Activated B cell treated with CpG ODN at 0.5 μM for 24 hours (primary cell): ENCODE measurements around the gene MYO9B. TPM values are rescaled to one million over a fixed set of nuclear protein-coding genes. Genes with fewer than 3 reads are reported as not detected.
"Not testable (repeated sequence)": the region's sequence is repeated elsewhere in the genome, so short reads cannot be mapped to it uniquely, and the experiment has no call there.

Experiments
- ATAC-seq: fragments of 200-7000 bp; cut with Tn5 transposase; one replicate; pipeline ENCODE4 v1.10.0; 2021; ENCODE audit warnings: low read depth, mild to moderate bottlenecking, moderate library complexity
- CTCF ChIA-PET: fragments of 350-600 bp; sonication (Branson Sonifier 250); formaldehyde crosslinking; loops from one replicate; lab custom pipeline; 2021; ENCODE audit warnings: antibody characterized with exemption; lab: Charles Lee
- POLR2A ChIA-PET: fragments of 350-600 bp; sonication (Branson Sonifier 250); formaldehyde crosslinking; loops from one replicate; lab custom pipeline; 2021; ENCODE audit warnings: antibody characterized with exemption; lab: Charles Lee
- DNase-seq: peaks from one replicate; pipeline ENCODE4 v3.0.0; 2022
- H3K27ac Mint-ChIP-seq: one replicate; pipeline ENCODE4 v1.8.0; 2020; ENCODE audit warnings: mixed read lengths
- H3K27me3 Mint-ChIP-seq: one replicate; pipeline ENCODE4 v1.8.0; 2021; ENCODE audit warnings: mixed read lengths
- H3K36me3 Mint-ChIP-seq: one replicate; pipeline ENCODE4 v1.8.0; 2021; ENCODE audit warnings: low read depth, mixed read lengths
- H3K4me1 Mint-ChIP-seq: one replicate; pipeline ENCODE4 v1.8.0; 2021; ENCODE audit warnings: mixed read lengths
- H3K4me3 Mint-ChIP-seq: one replicate; pipeline ENCODE4 v1.8.0; 2020; ENCODE audit warnings: mild to moderate bottlenecking, mixed read lengths
- H3K9me3 Mint-ChIP-seq: one replicate; pipeline ENCODE4 v1.8.0; 2020; ENCODE audit warnings: mixed read lengths
- CTCF ChIP-seq: fragments of 200-600 bp; IDR thresholded peaks from one replicate; pipeline ENCODE4 v1.8.0; 2022; ENCODE audit warnings: antibody characterized with exemption, mild to moderate bottlenecking
- intact Hi-C: fragments of 100-400 bp; cut with micrococcal nuclease; formaldehyde crosslinking; loops from one replicate; pipeline ENCODE4 v1.15.1; 2024
- total RNA-seq: library from RNA; stranded (reverse); gene quantifications from 2 replicates; pipeline ENCODE4 v1.2.3, GENCODE V29; 2022

MYO9B gene
- total RNA-seq, 1 donor from 2014 or later = 239 TPM

GRCh38 chr19:17086834-17087233 is 11.3 kb downstream of the MYO9B start:
- CTCF ChIA-PET = no interaction called here
- Mint-ChIP-seq H3K36me3 (peaks cover 36% of the 10 kb centered on the region), H3K4me1 (peaks cover 62% of the 10 kb centered on the region), H3K27me3 (no peaks in the 10 kb centered on the region), H3K9me3 (no peaks in the 10 kb centered on the region), H3K27ac (no peak overlapping the region), H3K4me3 (no peak overlapping the region)
- TF ChIP-seq CTCF = no peak
- DNase-seq = no peak
- intact Hi-C loops = no loop called here
- POLR2A ChIA-PET = interaction anchor here (1.0 to 2.0 kb wide), 2 partner anchors 10 to 67 kb away, joined by 4 to 13 read pairs; partner anchors contain the start of genes HAUS8 and MYO9B
- no peak for ATAC-seq

GRCh38 chr19:17088552-17088951 is 13.0 kb downstream of the MYO9B start:
- POLR2A ChIA-PET = interaction anchor here (1.3 to 1.6 kb wide), 2 partner anchors 17 to 20 kb away, joined by 3 to 7 read pairs; no protein-coding TSS in a partner anchor
- peaks cover 56% of the 10 kb centered on the region for H3K4me1 Mint-ChIP-seq

GRCh38 chr19:17090583-17090982 is 15.0 kb downstream of the MYO9B start:
- Mint-ChIP-seq H3K9me3 (no peaks in the 10 kb centered on the region), H3K27me3 (no peaks in the 10 kb centered on the region), H3K27ac (peak overlapping the region; percentile 85), H3K4me1 (peaks cover 59% of the 10 kb centered on the region), H3K36me3 (peaks cover 37% of the 10 kb centered on the region), H3K4me3 (peak overlapping the region; percentile 29)
- POLR2A ChIA-PET = interaction anchor here (0.5 to 1.3 kb wide), 8 partner anchors 11 to 136 kb away, joined by 3 to 4 read pairs (median 3); partner anchors contain the start of gene OCEL1
- intact Hi-C loops = loop anchor here (1.0 to 2.0 kb wide), 3 partner anchors 8 to 15 kb away; partner anchors contain the start of genes HAUS8 and MYO9B
- no peak for TF ChIP-seq CTCF
- DNase-seq (no peak), ATAC-seq (peak; percentile 70)
- CTCF ChIA-PET = interaction anchor here (1.0 to 1.3 kb wide), 3 partner anchors 9 to 145 kb away, joined by 3 to 5 read pairs (median 4); no protein-coding TSS in a partner anchor

More at GRCh38 chr19:17088552-17088951, 13.0 kb downstream of the MYO9B start:
- intact Hi-C loops = no loop called here
- no peak overlapping the region for H3K4me3 Mint-ChIP-seq
- no peak for ATAC-seq
- H3K36me3 Mint-ChIP-seq = peaks cover 36% of the 10 kb centered on the region
- no peak for TF ChIP-seq CTCF
- H3K27me3 Mint-ChIP-seq = no peaks in the 10 kb centered on the region
- H3K9me3 Mint-ChIP-seq = no peaks in the 10 kb centered on the region
- CTCF ChIA-PET = no interaction called here
- DNase-seq = no peak
- no peak overlapping the region for H3K27ac Mint-ChIP-seq

GRCh38 chr19:17091758-17092333 is 16.3 kb downstream of the MYO9B start:
- POLR2A ChIA-PET = interaction anchor here (0.6 to 1.0 kb wide), 4 partner anchors 33 to 320 kb away, joined by 3 to 5 read pairs (median 3); partner anchors contain the start of gene USE1
- H3K4me1 Mint-ChIP-seq = peaks cover 62% of the 10 kb centered on the region
- no peak for TF ChIP-seq CTCF
- peaks cover 34% of the 10 kb centered on the region for H3K36me3 Mint-ChIP-seq
- H3K4me3 Mint-ChIP-seq = peak overlapping the region; percentile 11
- no peaks in the 10 kb centered on the region for H3K9me3 Mint-ChIP-seq
- ATAC-seq (peak; percentile 84), DNase-seq (peak; percentile 46)
- intact Hi-C loops = loop anchor here (2.0 kb wide), 1 partner anchor 13 kb away; no protein-coding TSS in a partner anchor
- CTCF ChIA-PET = no interaction called here
- no peaks in the 10 kb centered on the region for H3K27me3 Mint-ChIP-seq
- peak overlapping the region; percentile 12 for H3K27ac Mint-ChIP-seq

GRCh38 chr19:17092696-17093095 is 17.1 kb downstream of the MYO9B start:
- no peak overlapping the region for H3K27ac Mint-ChIP-seq
- ChIA-PET POLR2A (no interaction called here), CTCF (no interaction called here)
- H3K4me3 Mint-ChIP-seq = no peak overlapping the region
- no peak for DNase-seq
- H3K27me3 Mint-ChIP-seq = no peaks in the 10 kb centered on the region
- H3K36me3 Mint-ChIP-seq = peaks cover 26% of the 10 kb centered on the region
- TF ChIP-seq CTCF = no peak
- peaks cover 65% of the 10 kb centered on the region for H3K4me1 Mint-ChIP-seq
- no peaks in the 10 kb centered on the region for H3K9me3 Mint-ChIP-seq
- intact Hi-C loops = no loop called here
- ATAC-seq = no peak

DNA sequence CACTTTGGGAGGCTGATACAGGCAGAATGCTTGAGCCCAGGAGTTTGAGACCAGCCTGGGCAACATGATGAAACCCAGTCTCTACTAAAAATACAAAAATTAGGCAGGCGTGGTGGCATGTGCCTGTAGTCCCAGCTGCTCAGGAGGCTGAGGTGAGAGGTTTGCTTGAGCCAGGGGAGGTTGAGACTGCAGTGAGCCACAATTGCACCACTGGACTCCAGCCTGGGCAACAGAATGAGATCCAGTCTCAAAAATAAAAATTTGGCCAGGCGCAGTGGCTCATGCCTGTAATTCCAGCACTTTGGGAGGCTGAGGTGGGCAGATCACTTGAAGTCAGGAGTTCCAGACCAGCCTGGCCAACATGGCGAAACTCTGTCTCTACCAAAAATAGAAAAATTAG is 19.1 kb downstream of the MYO9B start:
- H3K9me3 Mint-ChIP-seq, intact Hi-C loops, ATAC-seq, H3K4me3 Mint-ChIP-seq, H3K27ac Mint-ChIP-seq, H3K27me3 Mint-ChIP-seq, DNase-seq: not testable (repeated sequence)
- H3K4me1 Mint-ChIP-seq = peaks cover 59% of the 10 kb centered on the region
- POLR2A ChIA-PET = interaction anchor here (0.7 to 1.3 kb wide), 2 partner anchors 11 to 19 kb away, joined by 3 read pairs; partner anchors contain the start of genes HAUS8 and MYO9B
- peaks cover 30% of the 10 kb centered on the region for H3K36me3 Mint-ChIP-seq
- CTCF ChIA-PET = interaction anchor here (0.6 kb wide), 1 partner anchor 9 kb away, joined by 3 read pairs; no protein-coding TSS in a partner anchor
